OCI-LY7 (cell line): ENCODE measurements around the gene ATP4A. TPM values are rescaled to one million over a fixed set of nuclear protein-coding genes. Genes with fewer than 3 reads are reported as not detected.

ENCODE experiments used
- BruUV-seq: library from RNA; stranded (reverse); fragments of 400-500 nt; replicated peaks from 2 replicates; lab custom pipeline; 2021; lab: Mats Ljungman, UMichigan
- CTCF ChIA-PET: fragments of 300-600 bp; sonication (Branson Sonifier 250); formaldehyde crosslinking; loops from one replicate; lab custom pipeline; 2022; ENCODE audit warnings: antibody characterized with exemption; ENCODE audit not compliant: unreplicated experiment; lab: Charles Lee
- POLR2A ChIA-PET: fragments of 300-600 bp; sonication (Branson Sonifier 250); formaldehyde crosslinking; loops from one replicate; lab custom pipeline; 2022; ENCODE audit warnings: antibody characterized with exemption; lab: Charles Lee
- DNase-seq: peaks from one replicate; pipeline ENCODE4 v3.0.0-alpha.2; 2015; ENCODE audit warnings: low spot score
- H2AFZ ChIP-seq: fragments of 200-600 bp; sonication (generic), shearing (Covaris generic); 2 replicates; pipeline ENCODE4 v1.6.1; 2014; ENCODE audit warnings: mild to moderate bottlenecking, antibody characterized with exemption, low read length, moderate library complexity
- H3K27ac ChIP-seq: fragments of 200-600 bp; sonication (generic); 2 replicates; pipeline ENCODE4 v1.5.1; 2014; ENCODE audit warnings: mixed run types, low read depth, mild to moderate bottlenecking, moderate library complexity, low read length, inconsistent platforms; ENCODE audit not compliant: poor library complexity, severe bottlenecking
- H3K36me3 ChIP-seq: fragments of 200-600 bp; sonication (generic); 2 replicates; pipeline ENCODE4 v1.6.1; 2014; ENCODE audit warnings: mild to moderate bottlenecking, antibody characterized with exemption, low read length, moderate library complexity, mixed read lengths; ENCODE audit not compliant: insufficient read depth
- H3K4me1 ChIP-seq: fragments of 200-600 bp; sonication (generic); 2 replicates; pipeline ENCODE4 v1.5.1; 2014; ENCODE audit warnings: mild to moderate bottlenecking, low read length; ENCODE audit not compliant: insufficient read depth, poor library complexity, severe bottlenecking
- H3K4me2 ChIP-seq: fragments of 200-600 bp; sonication (generic); 2 replicates; pipeline ENCODE4 v1.6.1; 2014; ENCODE audit warnings: mild to moderate bottlenecking, low read length
- H3K4me3 ChIP-seq: fragments of 200-600 bp; sonication (generic); 2 replicates; pipeline ENCODE4 v1.5.1; 2014; ENCODE audit warnings: mild to moderate bottlenecking, low read depth, low read length; ENCODE audit not compliant: poor library complexity, severe bottlenecking
- H3K79me2 ChIP-seq: fragments of 200-600 bp; sonication (generic); 2 replicates; pipeline ENCODE4 v1.6.1; 2016; ENCODE audit warnings: low read depth, mild to moderate bottlenecking, low read length, moderate library complexity, mixed read lengths; ENCODE audit not compliant: insufficient read depth
- H3K9me2 ChIP-seq: fragments of 200-600 bp; sonication (generic); 2 replicates; pipeline ENCODE4 v1.6.1; 2016; ENCODE audit warnings: mild to moderate bottlenecking, low read length, mixed read lengths; ENCODE audit not compliant: insufficient read depth
- H3K9me3 ChIP-seq: fragments of 200-600 bp; sonication (generic); 2 replicates; pipeline ENCODE4 v1.6.1; 2014; ENCODE audit warnings: mild to moderate bottlenecking, mixed run types, low read length, mixed read lengths
- H4K20me1 ChIP-seq: fragments of 200-600 bp; sonication (generic); 2 replicates; pipeline ENCODE4 v1.6.1; 2014; ENCODE audit warnings: mild to moderate bottlenecking, antibody characterized with exemption, low read length, moderate library complexity, mixed read lengths; ENCODE audit not compliant: insufficient read depth
- EZH2phosphoT487 ChIP-seq: fragments of 200-600 bp; sonication (generic); IDR thresholded peaks from 2 replicates; pipeline ENCODE4 v1.6.1; 2018; ENCODE audit warnings: low read depth, borderline replicate concordance, mild to moderate bottlenecking, mixed run types, antibody characterized with exemption, low read length, moderate library complexity, mixed read lengths
- intact Hi-C: fragments of 100-400 bp; cut with micrococcal nuclease; formaldehyde crosslinking; loops from one replicate; pipeline ENCODE4 v1.10.0; 2022; ENCODE audit not compliant: unreplicated experiment
- total RNA-seq, 2 experiments: library from RNA; depleted of rRNA in 1 of 2; stranded (reverse); fragments of >200 nt in 1 of 2; shearing (Covaris generic) in 1 of 2; gene quantifications; 2 replicates each; pipeline ENCODE4 v1.2.3, GENCODE V29; 2014 to 2022
- TF ChIP-seq, protein P1 (sequence below): fragments of 200-600 bp; sonication (generic); conservative IDR thresholded peaks from 2 replicates; pipeline ENCODE4 v1.5.1; 2014; ENCODE audit warnings: mild to moderate bottlenecking, antibody characterized with exemption, low read length, moderate library complexity, mixed read lengths

ATP4A gene
- total RNA-seq, 2 experiments from 2014 or later = 0.36 to 0.92 TPM

- CTCF ChIA-PET = no interaction called here
- intact Hi-C loops = loop anchor here (1.0 to 5.0 kb wide), 3 partner anchors 67 to 147 kb away; partner anchors contain the start of genes COX6B1 and HAUS5
- DNase-seq = peak; percentile 92
- Histone ChIP-seq H3K79me2 (peaks cover 17% of the 10 kb centered on the region; the same call in 1 of the 2 replicates), H3K4me2 (peak within 1 kb of the TSS; percentile 94), H3K27ac (peak within 1 kb of the TSS; percentile 4), H3K9me2 (no peaks in the 10 kb centered on the region), H4K20me1 (no peaks in the 10 kb centered on the region), H2AFZ (peak within 1 kb of the TSS; percentile 73), H3K4me1 (peaks cover 28% of the 10 kb centered on the region), H3K4me3 (peak within 1 kb of the TSS; percentile 80), H3K9me3 (no peaks in the 10 kb centered on the region), H3K36me3 (no peaks in the 10 kb centered on the region; the same call in 1 of the 2 replicates)
- BruUV-seq = TSS peak; percentile 80
- TF ChIP-seq EZH2phosphoT487 = no peak
- POLR2A ChIA-PET = interaction anchor here (0.6 to 1.3 kb wide), 2 partner anchors 61 to 103 kb away, joined by 3 read pairs; partner anchors contain the start of gene COX6B1
Measured at GRCh38 chr19:35545001-35545854, 18.2 kb downstream of the ATP4A start, which contains the start of gene TMEM147. TSS of gene TMEM147 (plus strand) at chr19:35545626. CDS start at chr19:35545740, 114 bp downstream.

GRCh38 chr19:35544110-35544802 is 19.2 kb downstream of the ATP4A start:
- no peaks in the 10 kb centered on the region; the same call in 1 of the 2 replicates for H3K36me3 ChIP-seq
- DNase-seq = no peak
- no peaks in the 10 kb centered on the region for H3K9me2 ChIP-seq
- H2AFZ ChIP-seq = no peak overlapping the region; the same call in 1 of the 2 replicates
- TF ChIP-seq, protein P1, sequence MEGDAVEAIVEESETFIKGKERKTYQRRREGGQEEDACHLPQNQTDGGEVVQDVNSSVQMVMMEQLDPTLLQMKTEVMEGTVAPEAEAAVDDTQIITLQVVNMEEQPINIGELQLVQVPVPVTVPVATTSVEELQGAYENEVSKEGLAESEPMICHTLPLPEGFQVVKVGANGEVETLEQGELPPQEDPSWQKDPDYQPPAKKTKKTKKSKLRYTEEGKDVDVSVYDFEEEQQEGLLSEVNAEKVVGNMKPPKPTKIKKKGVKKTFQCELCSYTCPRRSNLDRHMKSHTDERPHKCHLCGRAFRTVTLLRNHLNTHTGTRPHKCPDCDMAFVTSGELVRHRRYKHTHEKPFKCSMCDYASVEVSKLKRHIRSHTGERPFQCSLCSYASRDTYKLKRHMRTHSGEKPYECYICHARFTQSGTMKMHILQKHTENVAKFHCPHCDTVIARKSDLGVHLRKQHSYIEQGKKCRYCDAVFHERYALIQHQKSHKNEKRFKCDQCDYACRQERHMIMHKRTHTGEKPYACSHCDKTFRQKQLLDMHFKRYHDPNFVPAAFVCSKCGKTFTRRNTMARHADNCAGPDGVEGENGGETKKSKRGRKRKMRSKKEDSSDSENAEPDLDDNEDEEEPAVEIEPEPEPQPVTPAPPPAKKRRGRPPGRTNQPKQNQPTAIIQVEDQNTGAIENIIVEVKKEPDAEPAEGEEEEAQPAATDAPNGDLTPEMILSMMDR = no peak
- TF ChIP-seq EZH2phosphoT487 = no peak
- H3K4me1 ChIP-seq = peaks cover 33% of the 10 kb centered on the region
- ChIA-PET CTCF (no interaction called here), POLR2A (interaction anchor here (0.6 to 1.3 kb wide), 2 partner anchors 62 to 104 kb away, joined by 3 read pairs; partner anchors contain the start of gene COX6B1)
- intact Hi-C loops = no loop called here
- peaks cover 17% of the 10 kb centered on the region; the same call in 1 of the 2 replicates for H3K79me2 ChIP-seq
- no peak overlapping the region for H3K27ac ChIP-seq
- BruUV-seq = no TSS peak
- no peaks in the 10 kb centered on the region for H3K9me3 ChIP-seq
- H3K4me3 ChIP-seq = peak overlapping the region; percentile 80
- H4K20me1 ChIP-seq = no peaks in the 10 kb centered on the region
- H3K4me2 ChIP-seq = peak overlapping the region; percentile 94
